Measurements from ENCODE around the gene TWSG1. TPM values are rescaled to one million over a fixed set of nuclear protein-coding genes. Genes with fewer than 3 reads are reported as not detected.

Gene TWSG1
- polyA plus RNA-seq, 2 of the 4 experiments (the other 2 are of a cell fraction), result 20.6 to 38.3 TPM

GRCh38 chr18:9446839-9447238 lies 112.3 kb downstream of the TWSG1 start (continued):
- TF ChIP-seq HEYL (CRISPR knock-in tag; IDR thresholded peaks at IDR 0.05) (no peak), FOSL2 (IDR thresholded peaks at IDR 0.05) (no peak), FOSL2 (CRISPR knock-in tag; IDR thresholded peaks at IDR 0.05) (no peak)

- ChIA-PET CTCF (no interaction called here), POLR2A (no interaction called here)
- no peak for ATAC-seq
- Histone ChIP-seq H3K4me2 (no peak overlapping the region), H3K27ac (no peak overlapping the region), H3K4me3 (no peak overlapping the region), H3K9me3 (peaks cover 7% of the 10 kb centered on the region; the same call in 1 of the 3 replicates), H3K4me1 (no peaks in the 10 kb centered on the region)
- FAIRE-seq, result no peak
- 57% methylated on average over 7 of the region's 7 CpGs for WGBS (ENCODE audit: missing lambda C conversion rate)
- no peak for TF ChIP-seq EP300 (IDR thresholded peaks at IDR 0.05)
- TF ChIP-seq MYC (IDR thresholded peaks at IDR 0.05; ENCODE audit: borderline replicate concordance, low read length), result no peak
- no peak for TF ChIP-seq MAZ (IDR thresholded peaks at IDR 0.05; ENCODE audit: borderline replicate concordance, low read depth, low read length)
- TF ChIP-seq E2F6 (IDR thresholded peaks at IDR 0.05; ENCODE audit: borderline replicate concordance, low read depth), result no peak
- no peak for TF ChIP-seq MAX (IDR thresholded peaks at IDR 0.05)
- TF ChIP-seq EHF (CRISPR knock-in tag; IDR thresholded peaks at IDR 0.05), result no peak
- TF ChIP-seq NPAS2 (CRISPR knock-in tag; IDR thresholded peaks at IDR 0.05; ENCODE audit: borderline replicate concordance), result no peak
- no peak for TF ChIP-seq RNF2 (IDR thresholded peaks at IDR 0.05; ENCODE audit: borderline replicate concordance, low read depth)
- TF ChIP-seq HOXA7 (CRISPR knock-in tag; IDR thresholded peaks at IDR 0.05), result no peak
- TF ChIP-seq BCL3 (IDR thresholded peaks at IDR 0.05), result no peak
- no peak for TF ChIP-seq HMGXB4 (CRISPR knock-in tag; IDR thresholded peaks at IDR 0.05; ENCODE audit: borderline replicate concordance)
- no peak for TF ChIP-seq CBX2 (IDR thresholded peaks at IDR 0.05; ENCODE audit: borderline replicate concordance, low read depth)
- no peak for TF ChIP-seq RARB (CRISPR knock-in tag; IDR thresholded peaks at IDR 0.05)
- no peak for TF ChIP-seq ATOH8 (CRISPR knock-in tag; IDR thresholded peaks at IDR 0.05; ENCODE audit: low read depth)
- TF ChIP-seq ZSCAN20 (CRISPR knock-in tag; IDR thresholded peaks at IDR 0.05), result no peak
- DNase-seq (ENCODE audit: low read depth in 1 of 2, low spot score in 1 of 2), result no peak
These were observed 112.8 kb downstream of the TWSG1 start for GRCh38 chr18:9447334-9447733.

GRCh38 chr18:9449600-9450414 lies 115.2 kb downstream of the TWSG1 start:
- ATAC-seq (no peak), FAIRE-seq (no peak), DNase-seq (ENCODE audit: low read depth in 1 of 2, low spot score in 1 of 2) (no peak)
- Histone ChIP-seq H3K4me2 (no peak overlapping the region), H3K27ac (no peak overlapping the region), H3K9me3 (peaks cover 7% of the 10 kb centered on the region; the same call in 1 of the 3 replicates), H3K4me1 (no peaks in the 10 kb centered on the region), H3K4me3 (no peak overlapping the region)
- WGBS (ENCODE audit: missing lambda C conversion rate), result 42% methylated on average over 12 of the region's 12 CpGs
- ChIA-PET POLR2A (no interaction called here), CTCF (interaction anchor here (0.5 kb wide), 1 partner anchor 45 kb away, joined by 3 read pairs; no protein-coding TSS in a partner anchor)
- TF ChIP-seq HMGXB4 (CRISPR knock-in tag; IDR thresholded peaks at IDR 0.05; ENCODE audit: borderline replicate concordance), result no peak
- TF ChIP-seq E2F6 (IDR thresholded peaks at IDR 0.05; ENCODE audit: borderline replicate concordance, low read depth), result no peak
- no peak for TF ChIP-seq BHLHE40 (IDR thresholded peaks at IDR 0.05; ENCODE audit: low read depth, low read length)
- TF ChIP-seq HDAC2 (IDR thresholded peaks at IDR 0.05), result no peak
- no peak for TF ChIP-seq HEYL (CRISPR knock-in tag; IDR thresholded peaks at IDR 0.05)
- no peak for TF ChIP-seq MAX (IDR thresholded peaks at IDR 0.05)
- no peak for TF ChIP-seq CEBPB (IDR thresholded peaks at IDR 0.05)
- TF ChIP-seq MAFK (IDR thresholded peaks at IDR 0.05; ENCODE audit: partially characterized antibody), result no peak
- no peak for TF ChIP-seq GATA3 (IDR thresholded peaks at IDR 0.05; ENCODE audit: borderline replicate concordance)
- TF ChIP-seq JUN (IDR thresholded peaks at IDR 0.05), result no peak
- TF ChIP-seq FOSL2 (IDR thresholded peaks at IDR 0.05), result no peak
- TF ChIP-seq FOSL2 (CRISPR knock-in tag; IDR thresholded peaks at IDR 0.05), result no peak
- no peak for TF ChIP-seq RAD21 (conservative IDR thresholded peaks at IDR 0.05 in 1 of 2, IDR thresholded peaks at IDR 0.05 in 1 of 2)
